Skeletal muscle satellite cell (primary cell): ENCODE measurements around the gene KCNQ1.

ENCODE experiments used
- H3K27me3 ChIP-seq: 2 replicates; pipeline ENCODE4 v1.7.0; 2013; ENCODE audit warnings: low read length; ENCODE audit not compliant: control insufficient read depth, insufficient read depth
- H3K36me3 ChIP-seq: 2 replicates; pipeline ENCODE4 v1.7.0; 2013; ENCODE audit warnings: mild to moderate bottlenecking, control low read depth, low read length; ENCODE audit not compliant: insufficient read depth
- H3K4me1 ChIP-seq: 2 replicates; pipeline ENCODE4 v1.7.0; 2013; ENCODE audit warnings: low read length; ENCODE audit not compliant: control insufficient read depth, insufficient read depth
- H3K4me2 ChIP-seq: 2 replicates; pipeline ENCODE4 v1.7.0; 2013; ENCODE audit warnings: mild to moderate bottlenecking, low read length
- H3K4me3 ChIP-seq: 2 replicates; pipeline ENCODE4 v1.7.0; 2013; ENCODE audit warnings: low read length
- H3K9ac ChIP-seq: 2 replicates; pipeline ENCODE4 v1.7.0; 2013; ENCODE audit warnings: mild to moderate bottlenecking, low read depth, low read length, moderate library complexity
- H3K9me3 ChIP-seq: replicated peaks from 2 replicates; pipeline ENCODE4 v1.7.0; 2013; ENCODE audit warnings: mild to moderate bottlenecking, control low read depth, low read length

KCNQ1 gene

DNA sequence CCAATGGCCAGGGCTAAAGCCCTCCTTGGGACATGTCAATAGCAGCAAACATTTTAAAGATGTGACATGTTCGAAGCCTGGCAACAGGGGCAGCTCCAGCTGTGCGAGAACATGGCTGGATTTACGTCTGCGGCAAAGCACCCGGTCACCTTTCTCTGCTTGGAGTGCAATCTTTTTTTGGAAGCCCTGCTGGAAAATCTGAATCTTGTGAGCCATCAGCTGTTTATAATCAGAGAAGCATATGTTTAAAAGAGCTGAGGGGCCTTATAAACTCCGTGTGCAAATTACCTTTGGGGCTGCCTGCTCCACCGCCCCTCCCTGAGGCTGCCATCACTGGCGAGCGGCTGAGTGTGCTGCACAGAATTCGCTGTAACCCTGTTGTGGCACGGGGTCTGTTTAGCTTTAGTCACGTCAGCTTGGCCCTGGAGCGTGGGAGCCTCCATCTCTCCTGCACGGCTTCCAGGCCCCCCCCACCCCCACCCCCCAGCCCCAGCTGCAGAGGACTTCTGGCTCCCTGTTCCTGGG is 264.0 kb downstream of the KCNQ1 start:
- H3K36me3 ChIP-seq, result no peaks in the 10 kb centered on the region
- H3K9me3 ChIP-seq, result no peaks in the 10 kb centered on the region
- no peak overlapping the region for H3K4me3 ChIP-seq
- no peak overlapping the region for H3K9ac ChIP-seq
- H3K4me2 ChIP-seq, result peak overlapping the region; percentile 18
- H3K4me1 ChIP-seq, result peaks cover 3% of the 10 kb centered on the region
- peaks cover 53% of the 10 kb centered on the region for H3K27me3 ChIP-seq

DNA sequence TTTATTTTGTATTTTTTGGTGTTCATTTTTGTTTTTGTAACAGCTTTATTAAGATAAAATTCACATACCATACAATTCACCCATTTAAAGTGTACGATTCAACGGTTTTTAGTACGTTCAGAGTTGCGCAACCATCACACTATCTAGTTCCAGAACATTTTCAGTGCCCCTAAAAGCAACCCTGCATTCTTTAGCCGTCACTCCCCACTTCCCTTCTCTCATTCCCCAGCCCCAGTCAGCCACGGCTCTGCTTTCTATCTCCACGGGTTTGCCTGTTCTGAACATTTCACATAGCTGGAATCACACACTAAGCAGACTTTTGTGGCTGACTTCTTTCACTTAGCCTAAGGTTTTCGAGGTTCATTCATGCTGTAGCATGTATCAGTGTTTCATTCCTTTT is 264.6 kb downstream of the KCNQ1 start:
- H3K4me3 ChIP-seq, result no peak overlapping the region
- peak overlapping the region; percentile 11 for H3K4me2 ChIP-seq
- peaks cover 3% of the 10 kb centered on the region for H3K4me1 ChIP-seq
- H3K9me3 ChIP-seq, result no peaks in the 10 kb centered on the region
- no peak overlapping the region for H3K9ac ChIP-seq
- H3K36me3 ChIP-seq, result no peaks in the 10 kb centered on the region
- peaks cover 47% of the 10 kb centered on the region for H3K27me3 ChIP-seq

GRCh38 chr11:2711161-2711560 is 266.4 kb downstream of the KCNQ1 start:
- H3K9me3 ChIP-seq, result no peaks in the 10 kb centered on the region
- no peaks in the 10 kb centered on the region for H3K36me3 ChIP-seq
- peaks cover 3% of the 10 kb centered on the region for H3K4me1 ChIP-seq
- H3K4me2 ChIP-seq, result no peak overlapping the region
- H3K4me3 ChIP-seq, result no peak overlapping the region
- H3K27me3 ChIP-seq, result peaks cover 49% of the 10 kb centered on the region
- H3K9ac ChIP-seq, result no peak overlapping the region

DNA sequence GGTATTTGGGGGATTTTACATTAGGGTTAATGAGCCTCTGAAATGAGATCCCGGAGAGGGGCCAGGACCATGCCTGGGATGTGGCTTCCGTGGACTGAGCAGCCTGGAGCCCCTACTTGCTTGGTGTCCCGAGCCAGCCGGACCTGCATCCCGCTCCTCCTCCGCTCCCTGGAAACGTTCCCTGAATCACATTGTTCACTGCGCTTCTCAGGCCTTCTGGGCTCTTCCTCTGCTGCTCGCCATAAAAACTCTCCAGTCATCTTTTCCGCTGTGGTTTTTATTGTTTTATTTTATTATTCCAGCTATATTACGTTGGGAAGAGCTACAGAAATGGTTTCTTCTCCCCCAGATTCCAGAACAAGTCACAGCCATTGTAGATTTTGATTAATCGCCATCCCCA is 268.3 kb downstream of the KCNQ1 start:
- Histone ChIP-seq H3K36me3 (no peaks in the 10 kb centered on the region), H3K27me3 (peaks cover 55% of the 10 kb centered on the region), H3K4me3 (no peak overlapping the region), H3K9me3 (no peaks in the 10 kb centered on the region), H3K4me1 (peaks cover 3% of the 10 kb centered on the region), H3K9ac (no peak overlapping the region), H3K4me2 (no peak overlapping the region)

DNA sequence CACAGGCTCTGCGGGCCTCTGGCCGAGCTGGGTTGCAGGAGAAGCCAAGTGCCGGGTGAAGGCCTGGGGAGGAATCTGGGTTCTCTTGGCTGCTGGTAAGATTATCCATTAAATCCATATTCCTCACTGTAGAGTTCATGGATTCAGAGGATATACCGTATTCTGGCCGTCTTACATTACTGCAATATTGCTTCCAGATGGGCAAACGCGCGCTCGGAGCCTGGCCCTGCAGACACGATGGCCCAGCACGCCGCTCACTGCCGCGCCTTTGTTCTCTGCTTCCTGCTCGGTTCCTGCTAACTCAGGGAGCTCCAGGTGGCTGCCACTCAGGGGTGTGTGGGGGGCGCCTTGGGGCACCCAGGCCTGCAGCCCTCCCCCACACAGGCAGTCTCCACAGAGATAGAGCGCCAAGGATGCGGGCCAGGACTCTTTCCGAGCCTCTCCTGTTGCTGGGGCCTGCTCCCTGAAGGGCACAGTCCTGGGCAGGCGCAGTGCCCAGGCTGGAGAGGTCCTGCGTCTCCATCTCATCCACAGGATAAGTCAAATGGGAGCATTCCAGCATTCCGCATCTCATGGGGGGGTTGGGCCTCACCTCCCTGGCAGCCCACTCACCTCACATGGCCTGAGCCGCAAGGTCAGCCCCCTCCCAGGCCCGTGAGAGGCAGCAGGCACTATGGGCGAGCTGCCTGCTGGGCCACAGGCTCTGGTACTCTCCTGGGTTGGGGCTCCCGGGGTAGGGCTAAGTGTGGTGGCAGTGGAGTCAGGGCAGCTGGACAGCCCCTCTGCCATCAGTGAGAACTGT is 269.1 kb downstream of the KCNQ1 start:
- Histone ChIP-seq H3K4me2 (no peak overlapping the region), H3K4me1 (peaks cover 3% of the 10 kb centered on the region), H3K4me3 (no peak overlapping the region), H3K9me3 (no peaks in the 10 kb centered on the region), H3K9ac (no peak overlapping the region), H3K27me3 (peaks cover 49% of the 10 kb centered on the region), H3K36me3 (no peaks in the 10 kb centered on the region)

DNA sequence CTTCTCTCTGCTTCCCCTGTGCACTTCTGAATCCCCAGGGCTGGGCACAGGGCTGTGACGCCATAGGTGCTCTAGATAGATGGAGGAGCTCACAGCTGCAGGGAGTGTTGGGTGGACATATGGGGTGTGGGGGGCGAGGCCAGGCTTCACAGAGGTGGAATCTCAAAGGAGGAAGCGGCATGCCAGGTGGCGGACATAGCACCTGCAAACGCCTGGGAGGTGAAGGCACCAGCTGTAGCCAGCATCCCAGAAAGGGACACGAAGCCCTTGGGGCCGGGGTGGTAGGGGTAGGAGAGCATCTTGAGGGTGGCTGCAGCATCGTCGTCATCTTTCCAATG is 269.6 kb downstream of the KCNQ1 start:
- no peak overlapping the region for H3K4me3 ChIP-seq
- H3K4me2 ChIP-seq, result no peak overlapping the region
- no peak overlapping the region for H3K9ac ChIP-seq
- peaks cover 2% of the 10 kb centered on the region for H3K4me1 ChIP-seq
- H3K9me3 ChIP-seq, result no peaks in the 10 kb centered on the region
- H3K27me3 ChIP-seq, result peaks cover 48% of the 10 kb centered on the region
- no peaks in the 10 kb centered on the region for H3K36me3 ChIP-seq

- Histone ChIP-seq H3K36me3 (no peaks in the 10 kb centered on the region), H3K9ac (no peak overlapping the region), H3K9me3 (no peaks in the 10 kb centered on the region), H3K4me2 (no peak overlapping the region), H3K4me3 (no peak overlapping the region), H3K27me3 (peaks cover 46% of the 10 kb centered on the region), H3K4me1 (no peaks in the 10 kb centered on the region)
These were observed 270.1 kb downstream of the KCNQ1 start for GRCh38 chr11:2714871-2715270.

- Histone ChIP-seq H3K4me3 (no peak overlapping the region), H3K4me2 (no peak overlapping the region), H3K9ac (no peak overlapping the region), H3K36me3 (no peaks in the 10 kb centered on the region), H3K9me3 (no peaks in the 10 kb centered on the region), H3K4me1 (no peaks in the 10 kb centered on the region), H3K27me3 (peaks cover 49% of the 10 kb centered on the region)
These were observed 271.0 kb downstream of the KCNQ1 start for GRCh38 chr11:2715716-2716350.

DNA sequence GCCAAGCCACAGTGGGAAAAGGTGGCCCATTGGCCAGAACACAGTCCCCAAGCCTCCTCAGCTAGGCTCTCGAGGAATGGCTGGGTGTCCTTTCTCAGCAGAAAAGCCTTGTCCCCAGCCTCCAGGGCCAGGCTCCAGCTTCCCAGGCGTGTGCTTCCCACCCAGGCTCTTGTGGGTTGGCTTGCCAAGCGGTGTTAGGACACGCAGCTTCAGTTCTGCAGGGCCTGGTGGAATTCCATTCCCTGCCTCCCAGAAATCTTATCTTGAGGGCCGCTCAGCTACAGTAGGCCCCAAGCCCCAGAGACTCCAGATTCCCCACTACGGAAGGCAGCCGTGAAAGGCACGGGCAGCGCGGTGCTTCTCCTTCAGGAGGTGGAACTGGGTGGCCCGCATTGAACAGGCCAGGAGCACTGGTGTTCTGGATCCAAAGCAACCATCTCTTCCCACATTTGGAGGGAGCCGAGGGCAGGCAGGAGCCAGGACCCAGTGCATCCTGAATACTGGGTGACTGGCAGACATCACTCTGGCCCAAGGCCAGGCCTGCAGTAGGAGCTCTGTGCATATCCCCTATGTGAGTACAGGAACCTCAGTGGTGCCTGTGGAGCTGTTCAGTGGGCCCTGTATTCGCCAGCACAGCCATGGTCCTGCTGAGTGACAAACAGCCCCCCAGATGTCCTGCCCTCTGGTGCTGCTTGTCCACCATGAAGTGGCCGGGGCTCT is 271.7 kb downstream of the KCNQ1 start:
- H3K36me3 ChIP-seq, result no peaks in the 10 kb centered on the region
- H3K4me1 ChIP-seq, result no peaks in the 10 kb centered on the region
- H3K9me3 ChIP-seq, result no peaks in the 10 kb centered on the region
- H3K9ac ChIP-seq, result no peak overlapping the region
- H3K4me2 ChIP-seq, result no peak overlapping the region
- peaks cover 47% of the 10 kb centered on the region for H3K27me3 ChIP-seq
- H3K4me3 ChIP-seq, result no peak overlapping the region

GRCh38 chr11:2717561-2718325 is 272.9 kb downstream of the KCNQ1 start:
- no peak overlapping the region for H3K4me2 ChIP-seq
- no peaks in the 10 kb centered on the region for H3K9me3 ChIP-seq
- H3K4me1 ChIP-seq, result no peaks in the 10 kb centered on the region
- peaks cover 50% of the 10 kb centered on the region for H3K27me3 ChIP-seq
- H3K36me3 ChIP-seq, result no peaks in the 10 kb centered on the region
- no peak overlapping the region for H3K9ac ChIP-seq
- no peak overlapping the region for H3K4me3 ChIP-seq

GRCh38 chr11:2718817-2719438 is 274.1 kb downstream of the KCNQ1 start:
- Histone ChIP-seq H3K27me3 (peaks cover 54% of the 10 kb centered on the region), H3K36me3 (no peaks in the 10 kb centered on the region), H3K4me2 (no peak overlapping the region), H3K4me3 (no peak overlapping the region), H3K4me1 (no peaks in the 10 kb centered on the region), H3K9ac (no peak overlapping the region), H3K9me3 (no peaks in the 10 kb centered on the region)
